Measurements from ENCODE around the gene CHCHD4. TPM values are rescaled to one million over a fixed set of nuclear protein-coding genes. Genes with fewer than 3 reads are reported as not detected.

The CHCHD4 gene
- total RNA-seq, 1 donor from 2014 or later, result 9.4 TPM

DNA sequence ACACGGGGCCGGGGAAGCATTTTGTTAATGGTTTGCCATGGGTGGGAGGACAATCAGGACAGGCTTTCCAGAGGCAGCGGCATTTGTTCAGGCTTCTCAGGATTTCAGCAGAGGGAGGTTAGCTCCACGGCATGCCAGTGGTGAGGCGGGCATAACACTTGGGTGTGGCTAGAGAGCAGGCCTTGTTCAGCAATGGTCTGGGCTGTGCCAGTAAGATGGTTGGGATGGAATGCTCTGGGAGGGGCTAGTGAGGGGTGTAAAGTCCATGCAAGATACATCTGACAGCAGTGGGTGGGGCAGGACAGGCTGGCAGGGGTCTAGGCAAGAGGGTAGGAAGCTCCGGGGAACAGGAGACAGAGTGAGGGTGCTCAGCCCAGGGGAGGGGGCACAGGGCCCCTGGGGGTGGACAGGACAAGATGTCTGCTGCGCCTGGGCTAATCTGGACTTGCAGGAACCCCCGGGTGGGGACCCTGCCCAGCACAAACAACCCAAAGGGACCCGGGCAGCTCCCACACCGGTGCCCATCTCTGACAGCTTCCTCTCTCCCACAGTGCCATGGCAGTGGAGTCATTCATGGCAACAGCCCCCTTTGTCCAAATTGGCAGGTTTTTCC, 8.6 kb upstream of the CHCHD4 start:
- no peak for TF ChIP-seq CTCF (IDR thresholded peaks at IDR 0.05; ENCODE audit: partially characterized antibody, unreplicated experiment)
- peaks cover 11% of the 10 kb centered on the region for H3K36me3 Mint-ChIP-seq (ENCODE audit: unreplicated experiment)
- H3K4me1 Mint-ChIP-seq (ENCODE audit: low read depth, unreplicated experiment), result peaks cover under 1% of the 10 kb centered on the region
- peaks cover 5% of the 10 kb centered on the region for H3K27me3 Mint-ChIP-seq (ENCODE audit: unreplicated experiment)
- H3K4me3 Mint-ChIP-seq (ENCODE audit: unreplicated experiment), result no peak overlapping the region
- no peaks in the 10 kb centered on the region for H3K9me3 Mint-ChIP-seq (ENCODE audit: unreplicated experiment)
- DNase-seq, result no peak
- no peak overlapping the region for H3K27ac Mint-ChIP-seq (ENCODE audit: unreplicated experiment)

DNA sequence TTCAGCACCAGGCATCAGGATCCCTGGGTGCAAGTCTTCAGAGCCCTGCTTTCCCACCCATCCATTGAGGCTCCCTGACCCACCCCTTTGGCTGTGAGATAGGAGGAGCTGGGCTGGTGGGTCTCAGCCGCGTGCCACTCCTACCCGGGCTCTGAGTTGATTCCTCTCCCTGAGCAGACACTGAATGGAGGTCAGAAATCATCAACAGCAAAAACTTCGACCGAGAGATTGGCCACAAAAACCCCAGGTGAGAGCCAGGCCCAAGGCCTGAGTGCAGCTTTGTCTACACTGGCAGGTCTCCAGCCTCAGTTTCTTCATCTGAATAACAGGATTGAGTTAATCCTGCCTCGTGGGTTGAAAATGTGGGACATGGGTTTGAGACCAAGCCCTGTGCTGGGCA, 8.0 kb upstream of the CHCHD4 start:
- no peak for TF ChIP-seq CTCF (IDR thresholded peaks at IDR 0.05; ENCODE audit: partially characterized antibody, unreplicated experiment)
- no peak for DNase-seq
- H3K4me3 Mint-ChIP-seq (ENCODE audit: unreplicated experiment), result no peak overlapping the region
- no peaks in the 10 kb centered on the region for H3K9me3 Mint-ChIP-seq (ENCODE audit: unreplicated experiment)
- no peak overlapping the region for H3K27ac Mint-ChIP-seq (ENCODE audit: unreplicated experiment)
- no peaks in the 10 kb centered on the region for H3K4me1 Mint-ChIP-seq (ENCODE audit: low read depth, unreplicated experiment)
- peaks cover 14% of the 10 kb centered on the region for H3K36me3 Mint-ChIP-seq (ENCODE audit: unreplicated experiment)
- H3K27me3 Mint-ChIP-seq (ENCODE audit: unreplicated experiment), result peaks cover 5% of the 10 kb centered on the region

DNA sequence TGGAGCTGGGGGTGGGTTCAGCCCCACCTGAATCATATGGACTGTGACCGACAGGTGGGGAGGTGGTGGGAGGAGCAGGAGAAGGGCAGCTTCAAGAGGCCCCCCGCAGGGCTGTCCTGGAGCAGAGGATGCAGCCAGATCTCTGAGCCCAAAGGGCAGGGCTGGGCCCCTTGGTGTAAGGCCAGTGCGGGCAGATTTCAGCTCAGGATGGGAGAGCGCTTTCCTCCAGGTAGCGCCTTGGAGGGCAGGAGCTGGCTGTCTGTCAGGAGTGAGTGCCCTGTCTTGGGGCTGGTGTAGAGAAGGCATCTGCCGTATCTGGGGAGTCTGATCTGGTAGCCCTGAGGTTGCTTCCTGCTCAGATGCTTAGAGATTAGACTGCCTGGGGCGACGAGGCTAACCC, 7.5 kb upstream of the CHCHD4 start:
- no peaks in the 10 kb centered on the region for H3K4me1 Mint-ChIP-seq (ENCODE audit: low read depth, unreplicated experiment)
- peaks cover 14% of the 10 kb centered on the region for H3K36me3 Mint-ChIP-seq (ENCODE audit: unreplicated experiment)
- H3K27ac Mint-ChIP-seq (ENCODE audit: unreplicated experiment), result no peak overlapping the region
- TF ChIP-seq CTCF (IDR thresholded peaks at IDR 0.05; ENCODE audit: partially characterized antibody, unreplicated experiment), result no peak
- DNase-seq, result no peak
- no peak overlapping the region for H3K4me3 Mint-ChIP-seq (ENCODE audit: unreplicated experiment)
- no peaks in the 10 kb centered on the region for H3K9me3 Mint-ChIP-seq (ENCODE audit: unreplicated experiment)
- peaks cover 5% of the 10 kb centered on the region for H3K27me3 Mint-ChIP-seq (ENCODE audit: unreplicated experiment)

GRCh38 chr3:14131134-14131533, 6.5 kb upstream of the CHCHD4 start:
- H3K27ac Mint-ChIP-seq (ENCODE audit: unreplicated experiment), result peak overlapping the region; percentile 73
- peaks cover 14% of the 10 kb centered on the region for H3K36me3 Mint-ChIP-seq (ENCODE audit: unreplicated experiment)
- no peaks in the 10 kb centered on the region for H3K9me3 Mint-ChIP-seq (ENCODE audit: unreplicated experiment)
- peaks cover 5% of the 10 kb centered on the region for H3K27me3 Mint-ChIP-seq (ENCODE audit: unreplicated experiment)
- peaks cover 4% of the 10 kb centered on the region for H3K4me1 Mint-ChIP-seq (ENCODE audit: low read depth, unreplicated experiment)
- no peak for TF ChIP-seq CTCF (IDR thresholded peaks at IDR 0.05; ENCODE audit: partially characterized antibody, unreplicated experiment)
- DNase-seq, result no peak
- no peak overlapping the region for H3K4me3 Mint-ChIP-seq (ENCODE audit: unreplicated experiment)

- peaks cover 14% of the 10 kb centered on the region for H3K36me3 Mint-ChIP-seq (ENCODE audit: unreplicated experiment)
Observed at GRCh38 chr3:14130707-14131106, 6.0 kb upstream of the CHCHD4 start.

More at GRCh38 chr3:14130707-14131106, 6.0 kb upstream of the CHCHD4 start:
- H3K27ac Mint-ChIP-seq (ENCODE audit: unreplicated experiment), result no peak overlapping the region
- no peak for TF ChIP-seq CTCF (IDR thresholded peaks at IDR 0.05; ENCODE audit: partially characterized antibody, unreplicated experiment)
- no peak overlapping the region for H3K4me3 Mint-ChIP-seq (ENCODE audit: unreplicated experiment)
- H3K4me1 Mint-ChIP-seq (ENCODE audit: low read depth, unreplicated experiment), result peaks cover 4% of the 10 kb centered on the region
- peaks cover 5% of the 10 kb centered on the region for H3K27me3 Mint-ChIP-seq (ENCODE audit: unreplicated experiment)
- H3K9me3 Mint-ChIP-seq (ENCODE audit: unreplicated experiment), result no peaks in the 10 kb centered on the region
- DNase-seq, result no peak

Data from glutamatergic neuron (in vitro differentiated cells).